PC-9 (cell line): Measurements from ENCODE around the gene ACOXL.

ENCODE experiments used
- CTCF ChIP-seq: fragments of 200-600 bp; sonication (generic); conservative IDR thresholded peaks from 2 replicates; pipeline ENCODE4 v1.6.1; 2017; ENCODE audit warnings: mixed run types, antibody characterized with exemption, mild to moderate bottlenecking, moderate library complexity
- EZH2 ChIP-seq: fragments of 200-600 bp; sonication (generic); IDR thresholded peaks from 2 replicates; pipeline ENCODE4 v1.8.0; 2017; ENCODE audit warnings: antibody characterized with exemption, low read depth

- TF ChIP-seq CTCF (no peak), EZH2 (no peak)
Measured at GRCh38 chr2:111139637-111140317, 407.4 kb downstream of the ACOXL start.
